Progenitor cell of endocrine pancreas (in vitro differentiated cells): ENCODE data around the gene NDUFS2. TPM values are rescaled to one million over a fixed set of nuclear protein-coding genes. Genes with fewer than 3 reads are reported as not detected.
A peak's percentile ranks its signal among the peaks of the same experiment; 100 is the strongest.

Experiments used
- DNase-seq: peaks from one replicate; pipeline ENCODE4 v3.0.0; 2021; ENCODE audit warnings: low spot score; ENCODE audit not compliant: unreplicated experiment
- H3K27ac Mint-ChIP-seq: 2 replicates; pipeline ENCODE4 v1.8.0; 2021; ENCODE audit warnings: mild to moderate bottlenecking, moderate library complexity, mixed read lengths
- H3K27me3 Mint-ChIP-seq: 2 replicates; pipeline ENCODE4 v1.8.0; 2021; ENCODE audit warnings: mixed read lengths
- H3K36me3 Mint-ChIP-seq: 2 replicates; pipeline ENCODE4 v1.8.0; 2022; ENCODE audit warnings: mixed read lengths; ENCODE audit not compliant: insufficient read depth
- H3K4me1 Mint-ChIP-seq: 2 replicates; pipeline ENCODE4 v1.8.0; 2021; ENCODE audit warnings: low read depth, mixed read lengths
- H3K4me3 Mint-ChIP-seq: 2 replicates; pipeline ENCODE4 v1.8.0; 2021; ENCODE audit warnings: low read depth, mild to moderate bottlenecking, moderate library complexity, mixed read lengths
- H3K9me3 Mint-ChIP-seq: 2 replicates; pipeline ENCODE4 v1.8.0; 2021; ENCODE audit warnings: low read depth, mixed read lengths
- CTCF ChIP-seq: fragments of 200-600 bp; sonication (generic); IDR thresholded peaks from one replicate; pipeline ENCODE4 v1.5.0; 2021; ENCODE audit warnings: antibody characterized with exemption, mild to moderate bottlenecking; ENCODE audit not compliant: unreplicated experiment
- total RNA-seq: library from RNA; stranded (reverse); gene quantifications from 2 replicates; pipeline ENCODE4 v1.2.1, GENCODE V29; 2021

NDUFS2 gene
- total RNA-seq, 1 donor from 2014 or later, result 103 TPM

- Mint-ChIP-seq H3K27ac (peak within 1 kb of the TSS; percentile 98), H3K27me3 (no peaks in the 10 kb centered on the region), H3K36me3 (peaks cover 13% of the 10 kb centered on the region), H3K9me3 (no peaks in the 10 kb centered on the region), H3K4me3 (peak within 1 kb of the TSS; percentile 97), H3K4me1 (peaks cover 17% of the 10 kb centered on the region)
- DNase-seq, result peak; percentile 94
- TF ChIP-seq CTCF, result peak; percentile 30
Observed at GRCh38 chr1:161177112-161177935, 24.8 kb upstream of the NDUFS2 start, which contains the start of gene B4GALT3. Gene B4GALT3, minus strand, starts transcription at chr1:161177507. Its CDS starts 1,447 bp downstream, at chr1:161176060.

GRCh38 chr1:161177936-161178244 is 24.3 kb upstream of the NDUFS2 start:
- peaks cover 17% of the 10 kb centered on the region for H3K4me1 Mint-ChIP-seq
- H3K36me3 Mint-ChIP-seq, result peaks cover 9% of the 10 kb centered on the region
- no peak for DNase-seq
- no peak for TF ChIP-seq CTCF
- H3K4me3 Mint-ChIP-seq, result peak overlapping the region; percentile 97
- no peaks in the 10 kb centered on the region for H3K9me3 Mint-ChIP-seq
- peak overlapping the region; percentile 98 for H3K27ac Mint-ChIP-seq
- no peaks in the 10 kb centered on the region for H3K27me3 Mint-ChIP-seq

GRCh38 chr1:161179698-161180097 is 22.5 kb upstream of the NDUFS2 start:
- Mint-ChIP-seq H3K27ac (no peak overlapping the region), H3K36me3 (peaks cover 3% of the 10 kb centered on the region), H3K27me3 (no peaks in the 10 kb centered on the region), H3K9me3 (no peaks in the 10 kb centered on the region), H3K4me3 (no peak overlapping the region), H3K4me1 (peaks cover 17% of the 10 kb centered on the region)
- no peak for TF ChIP-seq CTCF
- no peak for DNase-seq

- H3K36me3 Mint-ChIP-seq, result peaks cover under 1% of the 10 kb centered on the region
- H3K4me3 Mint-ChIP-seq, result no peak overlapping the region
Observed at GRCh38 chr1:161180639-161181038, 21.5 kb upstream of the NDUFS2 start.

GRCh38 chr1:161182214-161182613 is 20.0 kb upstream of the NDUFS2 start:
- H3K4me3 Mint-ChIP-seq, result no peak overlapping the region
- no peak for DNase-seq
- peaks cover 4% of the 10 kb centered on the region for H3K27me3 Mint-ChIP-seq
- H3K9me3 Mint-ChIP-seq, result no peaks in the 10 kb centered on the region
- no peak for TF ChIP-seq CTCF
- H3K36me3 Mint-ChIP-seq, result no peaks in the 10 kb centered on the region
- H3K4me1 Mint-ChIP-seq, result peaks cover 8% of the 10 kb centered on the region
- H3K27ac Mint-ChIP-seq, result no peak overlapping the region

More at GRCh38 chr1:161180639-161181038, 21.5 kb upstream of the NDUFS2 start:
- Mint-ChIP-seq H3K27me3 (no peaks in the 10 kb centered on the region), H3K9me3 (no peaks in the 10 kb centered on the region), H3K4me1 (peaks cover 17% of the 10 kb centered on the region), H3K27ac (no peak overlapping the region)
- TF ChIP-seq CTCF, result no peak
- no peak for DNase-seq
